HL-60/S4 (cell line): ENCODE results near the gene ATG9B.

Source experiments
- in situ Hi-C: fragments of 300-500 bp; cut with MboI; formaldehyde crosslinking; loops from 2 replicates; pipeline ENCODE4 v1.14.3; 2022; ENCODE audit warnings: low sequenced_read_pairs

Gene ATG9B

DNA sequence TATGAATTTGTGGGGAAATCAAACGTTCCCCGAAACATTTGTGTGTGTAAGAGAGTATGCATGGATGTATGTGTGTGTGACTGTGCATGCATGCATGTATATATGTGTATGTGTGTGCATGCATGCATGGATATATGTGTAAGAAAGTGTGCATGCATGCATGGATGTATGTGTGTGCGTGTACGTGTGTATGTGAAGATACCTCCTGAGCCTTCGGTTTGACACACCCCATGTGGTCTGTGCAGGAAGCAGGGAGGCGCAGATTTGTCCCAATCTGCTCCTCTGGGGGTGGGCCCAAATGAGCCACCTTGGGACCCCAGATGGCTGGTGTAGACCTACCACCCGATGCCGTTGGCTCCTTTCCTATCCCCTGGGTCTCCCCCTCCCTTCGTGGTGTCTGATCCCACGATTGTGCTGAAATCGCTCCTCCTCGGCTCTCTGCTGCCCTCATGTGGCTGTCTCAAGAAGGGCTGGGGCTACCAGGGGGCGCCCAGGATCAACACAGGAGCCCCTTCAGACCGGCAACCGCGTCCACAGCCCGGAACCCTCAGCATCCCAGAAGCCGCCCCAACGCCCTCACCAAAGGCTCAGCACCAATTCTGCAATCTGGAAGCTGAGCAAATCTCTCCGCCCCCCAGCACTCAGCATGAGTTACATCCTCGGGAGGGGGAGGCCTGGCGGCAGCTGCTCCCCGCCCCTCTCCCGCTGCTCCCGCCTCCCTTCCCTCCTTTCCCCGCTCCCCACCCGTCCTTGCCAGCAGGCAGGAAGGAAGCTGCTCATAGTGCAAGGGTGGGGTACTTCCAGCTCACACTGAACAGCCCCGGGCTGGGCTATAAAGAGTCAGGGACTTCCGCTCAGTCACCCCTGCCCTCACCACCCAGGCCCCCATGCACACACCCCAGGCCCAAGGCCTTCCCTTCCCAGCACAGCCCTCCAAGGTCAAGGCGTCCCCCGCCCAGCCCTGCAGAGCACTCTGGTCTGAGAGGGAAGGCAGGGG lies 35.8 kb downstream of the ATG9B start:
- in situ Hi-C loops, result loop anchor here (10.0 kb wide), 2 partner anchors 84 to 204 kb away; no protein-coding TSS in a partner anchor

- in situ Hi-C loops, result loop anchor here (10.0 kb wide), 2 partner anchors 82 to 202 kb away; no protein-coding TSS in a partner anchor
These were observed 37.7 kb downstream of the ATG9B start for GRCh38 chr7:150986556-150986955.

DNA sequence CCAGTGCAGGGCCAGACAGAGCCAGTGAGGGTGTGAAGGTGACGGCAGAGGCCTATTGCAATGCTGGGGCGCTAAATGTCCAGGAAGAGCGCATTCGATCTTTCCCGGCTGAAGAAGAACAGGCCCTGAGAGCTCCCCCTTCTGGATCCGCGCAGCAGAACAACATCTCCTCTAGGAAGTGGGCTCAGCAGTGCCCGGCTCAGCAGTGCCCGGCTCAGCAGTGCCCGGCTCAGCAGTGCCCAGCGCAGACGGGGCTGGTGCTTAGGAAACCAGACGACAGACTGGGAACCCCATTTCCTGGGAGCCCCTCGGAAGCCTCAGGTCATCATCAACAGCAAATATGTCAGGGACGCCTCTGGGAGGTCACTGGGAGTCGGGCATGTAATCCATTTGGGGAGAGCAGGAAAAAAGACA lies 38.2 kb downstream of the ATG9B start:
- in situ Hi-C loops, result loop anchor here (10.0 kb wide), 2 partner anchors 81 to 201 kb away; no protein-coding TSS in a partner anchor

DNA sequence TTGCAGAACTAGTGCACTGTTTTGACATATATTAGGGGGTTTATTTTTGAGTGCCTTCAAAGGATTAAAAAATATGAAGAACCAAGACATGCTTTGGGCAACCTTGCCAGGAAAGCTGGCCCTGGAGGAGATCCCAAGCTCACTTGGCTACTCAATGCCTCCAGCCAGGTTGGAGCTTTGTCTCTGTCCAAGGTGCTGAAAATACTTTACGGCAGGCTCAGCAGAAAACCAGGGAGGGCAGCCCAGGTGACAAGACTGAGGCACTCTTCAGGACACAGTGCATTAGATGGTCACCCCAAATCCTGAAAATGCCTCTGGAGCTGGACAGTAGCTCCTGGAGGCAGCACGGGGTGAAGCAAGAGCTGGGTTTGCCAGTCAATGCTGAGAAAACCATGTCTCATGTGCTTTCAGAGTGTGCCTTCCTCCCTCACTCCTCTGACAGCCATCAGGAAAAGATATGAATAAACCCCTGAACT lies 40.4 kb downstream of the ATG9B start:
- in situ Hi-C loops, result loop anchor here (10.0 kb wide), 2 partner anchors 79 to 199 kb away; no protein-coding TSS in a partner anchor

- in situ Hi-C loops, result loop anchor here (10.0 kb wide), 2 partner anchors 78 to 198 kb away; no protein-coding TSS in a partner anchor
These were observed 41.9 kb downstream of the ATG9B start for GRCh38 chr7:150982351-150982750.

DNA sequence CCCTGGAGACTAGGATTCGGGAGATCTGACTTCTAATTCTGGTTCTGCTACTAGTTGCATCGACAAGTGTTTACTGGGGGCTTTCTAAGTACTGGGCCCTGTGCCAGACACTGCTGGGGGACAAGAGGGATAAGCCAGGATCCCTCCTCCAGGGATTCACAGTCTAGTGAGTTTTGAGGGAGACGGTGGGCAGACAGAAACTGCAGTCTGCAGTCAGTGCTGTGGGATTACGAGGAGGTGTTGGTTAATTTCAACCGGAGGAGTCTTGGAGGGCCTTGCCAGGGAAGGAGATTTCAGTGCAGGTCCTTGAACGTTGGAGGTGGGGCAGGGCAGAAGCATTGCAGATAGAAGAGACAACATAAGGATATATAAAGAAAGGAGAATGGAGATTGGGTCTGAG lies 42.6 kb downstream of the ATG9B start:
- in situ Hi-C loops, result loop anchor here (10.0 kb wide), 2 partner anchors 77 to 197 kb away; no protein-coding TSS in a partner anchor

- in situ Hi-C loops, result loop anchor here (10.0 kb wide), 2 partner anchors 76 to 196 kb away; no protein-coding TSS in a partner anchor
These were observed 43.6 kb downstream of the ATG9B start for GRCh38 chr7:150980663-150981062.

DNA sequence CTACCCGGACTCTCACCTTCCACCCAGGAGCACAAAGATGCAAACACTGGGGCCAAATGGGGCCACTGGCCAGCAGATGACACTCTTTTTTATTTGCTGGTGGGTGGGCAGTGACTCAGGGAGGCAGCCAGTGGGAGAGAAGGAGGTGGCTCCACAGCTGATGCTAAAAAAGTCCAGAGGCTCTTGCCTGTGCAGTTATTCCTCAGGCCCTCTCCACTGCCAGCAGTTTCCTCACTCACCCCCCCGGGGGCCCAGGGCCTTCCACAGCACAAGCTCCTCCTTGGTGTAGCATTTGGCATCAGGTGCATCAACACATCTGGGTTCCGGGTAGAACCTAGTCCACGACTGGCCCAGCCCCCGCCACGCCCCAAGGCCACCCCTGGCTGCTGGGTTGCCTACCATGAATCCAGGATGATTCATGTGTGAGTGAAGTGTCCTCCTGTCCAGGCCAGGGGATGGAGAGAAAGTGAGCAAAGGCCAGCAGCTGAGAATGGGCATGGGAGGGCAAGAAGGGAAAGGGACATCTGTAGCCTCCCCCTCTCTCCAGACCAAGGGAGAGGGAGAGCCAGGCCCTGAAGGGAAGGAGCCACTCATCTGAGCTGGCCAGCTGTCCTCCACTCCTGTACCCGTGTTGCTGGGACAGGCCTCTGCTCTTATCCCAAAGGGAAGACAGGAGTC lies 44.4 kb downstream of the ATG9B start:
- in situ Hi-C loops, result loop anchor here (10.0 kb wide), 2 partner anchors 75 to 195 kb away; no protein-coding TSS in a partner anchor

DNA sequence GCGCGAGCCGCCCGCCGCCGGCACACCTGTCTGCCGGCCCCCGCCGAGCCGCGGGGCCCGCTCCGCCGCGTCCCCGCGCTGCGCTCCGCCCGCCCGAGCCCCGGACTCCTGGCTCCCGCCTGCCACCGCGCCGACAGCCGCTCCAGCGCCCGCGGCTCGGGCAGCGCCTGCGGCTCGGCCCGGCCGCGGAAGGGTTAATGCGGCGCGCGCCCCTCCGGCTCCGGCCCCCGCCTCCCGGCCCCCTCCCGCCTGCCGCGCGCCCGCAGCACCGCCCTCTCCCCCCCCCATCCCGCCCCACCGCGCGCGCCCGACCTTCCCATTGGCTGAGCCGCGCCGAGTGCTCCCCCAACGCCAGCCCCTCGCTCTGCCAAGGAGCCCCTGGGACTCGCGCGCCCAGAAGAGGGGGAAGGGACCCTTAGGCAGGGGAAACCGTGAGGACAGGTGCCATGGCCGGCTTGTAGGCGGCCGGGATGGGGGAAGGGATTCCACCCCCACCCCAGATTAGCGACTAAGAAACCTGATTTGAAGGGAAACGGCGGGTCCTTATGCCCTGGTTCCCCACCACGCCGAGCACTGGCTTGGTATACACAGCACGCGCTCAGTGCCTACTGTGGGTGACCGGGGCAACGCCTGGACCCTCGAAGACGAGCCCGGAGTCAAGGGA lies 46.0 kb downstream of the ATG9B start, which contains the start of gene KCNH2:
TSS of gene KCNH2 (minus strand) at position 196 of the 664 bp plus-strand sequence. CDS start 408 bp downstream, outside the sequence.
- in situ Hi-C loops, result no loop called here

DNA sequence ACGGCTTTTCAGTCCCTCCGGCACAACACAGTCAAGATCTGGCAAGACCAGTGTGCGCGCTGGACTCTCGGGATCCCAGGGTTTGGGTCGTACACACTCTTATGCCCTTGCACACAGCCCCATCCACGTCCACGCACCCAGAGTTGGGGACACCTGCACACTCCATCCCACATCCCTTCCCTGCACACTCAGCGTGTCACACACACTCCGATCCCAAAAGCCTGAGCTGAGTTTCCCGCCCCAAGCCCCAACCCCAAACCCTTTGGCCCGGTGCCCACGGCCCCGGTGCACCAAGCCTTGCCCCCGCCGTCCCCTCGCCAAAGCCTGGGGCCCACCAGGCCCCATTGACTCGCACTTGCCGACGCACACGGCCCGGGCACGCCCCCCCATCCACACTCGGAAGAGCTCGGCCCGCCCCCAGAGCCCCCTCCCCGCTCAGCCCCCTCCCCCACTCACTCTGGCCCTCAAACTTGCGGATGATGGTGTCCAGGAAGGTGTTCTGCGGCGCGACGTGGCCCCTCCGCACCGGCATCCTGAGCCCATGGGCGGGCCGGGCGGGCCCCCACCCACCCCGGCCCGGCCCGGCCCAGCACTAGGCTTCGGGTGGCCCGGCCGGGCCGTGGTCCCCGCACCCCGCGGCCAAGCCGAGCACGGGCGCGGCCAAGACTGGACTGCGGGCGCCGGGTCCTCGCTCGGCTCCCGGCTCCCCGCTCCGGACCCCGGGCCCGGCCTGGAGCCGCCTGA lies 46.7 kb downstream of the ATG9B start:
- in situ Hi-C loops, result no loop called here

DNA sequence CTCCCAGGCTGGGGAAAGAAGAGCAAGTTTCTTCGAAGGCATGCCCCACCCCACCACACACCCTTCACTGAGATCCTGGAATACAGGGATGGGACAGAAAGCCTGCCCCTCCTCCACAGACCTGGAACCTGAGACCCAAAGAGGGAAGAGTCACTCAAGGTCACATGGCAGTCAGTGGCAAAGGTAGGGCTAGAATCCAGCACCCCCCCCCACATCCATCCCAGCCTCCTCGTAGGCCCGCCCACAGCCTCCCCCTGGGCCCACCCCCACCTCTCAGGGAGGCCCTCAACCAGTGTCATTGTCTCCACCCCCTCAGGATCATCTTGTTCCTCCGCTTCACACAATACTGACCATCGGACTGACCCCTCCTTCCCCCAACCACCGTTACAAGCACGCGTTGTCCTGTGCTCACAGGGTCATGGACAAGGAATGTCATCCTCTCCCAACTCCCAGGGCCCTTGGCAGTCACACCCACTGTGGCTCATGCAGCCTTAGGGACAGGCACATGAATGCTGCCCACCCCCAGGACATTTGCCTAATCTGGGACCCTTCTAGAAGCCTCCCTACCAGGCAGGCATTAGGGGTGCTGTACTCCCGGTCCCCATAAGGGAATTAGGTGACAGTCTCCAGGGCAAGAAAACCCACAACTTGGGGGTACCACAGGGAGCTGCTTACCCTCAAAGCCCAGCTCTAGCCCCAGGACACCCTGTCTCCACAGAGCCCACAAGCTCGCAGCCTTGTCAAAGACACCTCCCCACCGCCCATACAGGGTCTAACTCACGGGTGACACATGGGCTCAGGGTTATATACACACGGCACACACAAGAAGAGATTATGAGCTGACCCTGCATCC lies 47.5 kb downstream of the ATG9B start:
- in situ Hi-C loops, result no loop called here

DNA sequence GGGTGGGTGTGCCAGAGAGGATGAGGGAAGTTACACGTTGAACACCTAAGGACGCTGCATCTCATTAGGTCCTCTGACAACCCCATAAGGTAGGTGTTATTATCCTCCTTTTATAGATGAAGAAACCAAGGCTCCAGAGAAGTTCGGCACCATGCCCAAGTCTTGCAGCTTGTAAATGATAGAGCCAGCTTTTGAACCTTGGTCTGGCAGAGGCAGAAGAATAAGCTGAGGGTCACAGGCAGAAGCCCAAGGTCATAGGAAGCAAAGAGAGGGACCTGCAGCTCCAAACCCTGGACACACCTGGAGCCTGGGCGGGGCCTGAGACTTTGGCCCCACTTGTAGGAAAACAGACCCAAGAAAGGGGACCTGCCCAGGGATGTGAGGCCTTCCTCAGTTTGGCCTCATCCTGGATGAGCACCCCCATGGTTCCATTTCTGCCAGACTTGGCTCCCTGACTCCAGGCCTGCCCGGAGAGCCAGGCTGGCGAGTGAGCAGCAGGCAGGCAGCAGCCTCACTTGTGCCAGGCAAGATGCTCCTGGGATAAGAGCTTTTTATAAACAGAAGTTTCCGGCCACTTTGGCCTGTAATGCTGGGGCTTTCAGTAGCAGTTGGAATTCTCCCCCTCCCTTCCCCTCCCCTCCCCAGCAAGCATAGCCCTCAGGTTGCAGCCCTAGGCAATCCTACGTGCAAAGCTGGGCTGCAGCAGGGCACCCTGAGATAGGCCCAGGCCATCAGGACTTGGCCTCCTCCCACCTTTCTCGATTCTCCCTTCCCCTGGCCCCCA lies 48.6 kb downstream of the ATG9B start:
- in situ Hi-C loops, result no loop called here

DNA sequence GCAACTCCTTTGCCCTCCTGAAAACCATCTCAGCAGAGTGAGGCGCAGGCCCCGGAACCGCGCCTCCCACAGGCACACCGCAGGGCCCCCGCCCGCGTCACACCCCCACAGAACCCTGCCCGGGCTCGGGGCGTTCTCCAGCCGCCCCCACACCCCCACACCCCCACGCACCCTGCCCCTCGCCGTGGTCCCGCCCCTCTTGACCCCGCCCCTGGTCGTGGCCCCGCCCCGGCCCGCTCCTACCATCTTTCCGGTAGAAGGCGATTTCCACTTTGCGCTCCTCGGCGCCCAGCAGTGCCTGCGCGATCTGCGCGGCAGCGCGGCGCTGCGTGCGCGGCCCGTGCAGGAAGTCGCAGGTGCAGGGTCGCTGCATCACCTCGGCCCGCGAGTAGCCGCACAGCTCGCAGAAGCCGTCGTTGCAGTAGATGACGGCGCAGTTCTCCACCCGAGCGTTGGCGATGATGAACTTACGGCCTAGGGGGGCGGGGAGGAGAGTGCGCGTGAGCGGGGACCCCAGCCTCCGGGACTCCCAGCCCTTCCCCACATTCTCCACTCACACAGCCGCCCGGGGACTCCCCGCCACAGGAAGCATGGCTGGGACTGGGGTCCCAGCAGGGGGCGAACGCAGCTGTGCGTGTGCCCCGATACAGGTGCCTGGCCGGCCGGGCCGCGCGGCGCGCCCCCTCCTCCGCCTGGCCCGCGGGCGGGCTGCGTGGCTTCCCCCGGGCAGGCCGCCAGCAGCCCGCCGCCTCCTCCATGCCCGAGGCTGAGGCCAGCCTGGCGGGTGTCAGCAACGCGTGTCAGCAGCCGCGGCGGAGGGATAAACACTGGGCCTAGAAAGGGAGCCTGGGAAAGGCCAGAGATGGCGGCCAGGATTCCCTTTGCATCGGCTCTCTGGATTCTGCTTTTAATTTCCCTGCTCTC lies 49.6 kb downstream of the ATG9B start:
- in situ Hi-C loops, result no loop called here

- in situ Hi-C loops, result no loop called here
These were observed 50.5 kb downstream of the ATG9B start for GRCh38 chr7:150973571-150974451.

GRCh38 chr7:150972741-150973140 lies 51.6 kb downstream of the ATG9B start:
- in situ Hi-C loops, result no loop called here

DNA sequence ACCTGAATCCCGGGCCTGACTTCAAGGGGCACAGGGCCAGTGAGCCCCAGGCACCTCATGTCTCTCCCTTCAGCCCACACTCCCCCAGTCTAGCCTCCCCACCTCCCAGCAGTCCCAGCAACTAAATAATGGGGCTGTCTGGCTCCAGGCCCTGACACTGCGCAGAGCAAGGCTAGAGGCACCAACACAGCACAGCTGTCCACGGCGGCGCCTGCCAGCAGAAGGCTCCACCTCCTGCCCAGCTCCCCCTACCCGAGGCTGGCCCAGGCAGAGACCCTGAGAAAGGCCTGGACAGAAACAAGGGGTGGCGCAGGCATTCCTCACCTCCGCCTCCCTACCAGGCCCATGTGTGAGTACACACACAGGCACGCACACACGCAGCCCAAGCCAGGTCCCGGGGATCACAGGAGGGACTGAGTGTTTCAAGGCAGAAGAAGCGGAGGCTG lies 52.2 kb downstream of the ATG9B start:
- in situ Hi-C loops, result no loop called here
